Measurements from ENCODE around the gene SF3B5.
"Not testable (repeated sequence)": the region's sequence is repeated elsewhere in the genome, so short reads cannot be mapped to it uniquely, and the experiment has no call there.

SF3B5 gene

DNA sequence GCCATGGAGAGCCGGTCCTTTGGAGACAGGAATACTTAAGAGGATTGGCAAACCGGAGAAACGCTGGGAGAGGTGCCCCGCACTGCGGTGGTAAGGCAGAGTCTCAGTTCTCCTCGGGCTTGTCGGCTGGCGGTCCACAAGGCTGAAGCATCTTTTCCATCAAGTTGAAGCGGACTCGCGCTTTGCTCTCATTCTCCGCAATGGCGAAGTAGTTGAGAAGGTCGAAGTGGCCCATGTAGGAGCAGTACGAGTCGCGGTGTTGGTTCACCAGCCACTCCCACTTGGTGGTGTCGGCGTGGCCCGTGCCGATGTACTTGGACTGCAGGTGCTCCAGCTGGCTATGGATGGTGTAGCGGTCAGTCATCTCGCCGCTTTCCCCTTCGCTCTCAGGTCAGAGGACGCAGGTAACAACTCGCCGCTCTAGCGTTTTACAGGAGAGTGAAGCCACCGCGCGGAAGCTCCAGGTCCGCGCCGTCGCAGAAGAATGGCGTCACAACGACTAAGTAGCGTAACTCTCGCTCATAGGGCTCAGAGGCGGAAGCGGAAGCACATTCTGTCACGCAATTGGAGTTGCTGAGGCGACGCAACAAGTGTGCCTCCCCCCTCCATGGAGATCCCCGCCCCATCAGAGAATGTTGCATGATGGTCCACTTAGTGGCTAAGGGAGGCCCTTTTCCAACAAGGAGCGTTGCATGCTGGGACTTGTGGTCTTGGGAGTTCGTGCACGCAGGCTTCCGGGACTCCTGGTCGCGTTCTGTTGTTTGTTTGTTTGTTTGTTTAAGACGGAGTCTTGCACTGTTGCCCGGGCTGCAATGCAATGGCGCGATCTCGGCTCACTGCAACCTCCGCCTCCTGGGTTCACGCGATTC, at the start of gene SF3B5:
SF3B5 (minus strand) TSS at position 440 of the 869 bp plus-strand sequence; CDS start at position 364, 76 bp downstream.
- peak; percentile 99 for DNase-seq

DNA sequence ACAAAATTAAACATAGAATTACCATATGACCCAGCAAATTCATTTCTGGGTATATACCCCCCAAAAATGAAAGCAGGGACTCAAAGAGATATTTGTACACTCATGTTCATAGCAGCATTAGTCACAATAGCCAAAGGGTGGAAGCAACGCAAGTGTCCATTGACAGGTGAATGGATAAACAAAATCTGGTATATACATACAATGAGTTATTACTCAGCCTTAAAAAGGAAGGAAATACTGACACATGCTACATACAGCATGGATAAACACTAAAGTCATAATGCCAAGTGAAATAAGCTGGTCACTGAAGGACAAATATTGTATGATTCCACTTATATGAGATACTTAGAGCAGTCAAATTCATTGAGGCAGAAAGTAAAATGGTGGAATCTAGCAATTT, 49.6 kb upstream of the SF3B5 start:
- DNase-seq, result no peak

DNA sequence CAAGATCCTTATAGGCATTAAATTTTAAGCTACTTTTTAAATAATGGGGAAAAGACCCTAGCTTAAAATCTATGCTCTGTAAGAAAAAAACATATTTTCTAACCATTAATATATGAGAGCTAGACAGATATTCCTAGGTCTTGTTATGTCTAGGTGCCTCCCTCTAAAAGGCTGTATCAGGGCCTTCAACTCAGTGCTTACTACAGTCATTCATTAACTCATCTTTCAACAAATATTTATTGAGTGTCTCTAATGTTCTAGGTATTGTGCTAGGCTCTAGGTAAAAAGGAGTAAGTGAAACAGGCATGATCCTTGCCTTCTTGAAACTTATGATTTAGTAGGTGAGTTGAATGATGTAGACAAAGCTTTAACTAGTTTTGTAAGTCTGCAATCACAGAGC, 48.5 kb upstream of the SF3B5 start:
- no peak for DNase-seq

DNA sequence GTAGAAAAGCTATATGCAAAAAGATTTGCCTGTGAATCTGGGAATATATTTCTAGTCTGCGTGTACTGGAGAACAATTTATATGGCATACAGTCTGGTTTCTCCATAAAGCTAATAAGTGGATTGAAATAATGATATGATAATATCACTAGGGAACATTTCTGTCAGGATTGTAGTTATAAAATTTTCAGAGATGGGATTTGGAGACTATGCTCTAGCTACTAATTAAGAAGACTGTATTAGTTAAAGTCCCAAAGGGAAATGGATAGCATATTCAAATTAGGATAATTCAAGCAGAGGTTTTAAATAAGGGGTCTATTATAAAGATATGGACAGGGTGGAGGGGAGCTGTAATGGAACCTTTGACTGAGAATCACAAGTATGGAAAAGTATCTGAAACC, 47.7 kb upstream of the SF3B5 start:
- DNase-seq, result no peak

DNA sequence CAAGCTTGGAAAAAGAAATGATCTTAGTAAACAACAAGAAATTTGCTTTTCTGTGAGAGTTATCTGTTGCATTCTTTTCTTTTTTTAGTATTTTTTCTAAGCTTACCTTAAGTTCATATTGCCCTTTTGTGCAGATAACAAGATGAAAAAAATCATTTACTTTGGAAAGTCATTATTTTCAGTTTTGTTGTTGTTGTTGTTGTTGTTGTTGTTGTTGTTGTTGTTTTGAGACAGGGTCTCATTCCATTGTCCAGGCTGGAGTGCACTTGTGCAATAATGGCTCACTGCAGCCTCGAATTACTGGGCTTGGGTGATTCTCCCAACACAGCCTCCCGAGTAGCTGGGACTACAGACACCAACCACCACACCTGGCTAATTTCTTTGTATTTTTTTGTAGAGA, 46.1 kb upstream of the SF3B5 start:
- DNase-seq, result no peak

DNA sequence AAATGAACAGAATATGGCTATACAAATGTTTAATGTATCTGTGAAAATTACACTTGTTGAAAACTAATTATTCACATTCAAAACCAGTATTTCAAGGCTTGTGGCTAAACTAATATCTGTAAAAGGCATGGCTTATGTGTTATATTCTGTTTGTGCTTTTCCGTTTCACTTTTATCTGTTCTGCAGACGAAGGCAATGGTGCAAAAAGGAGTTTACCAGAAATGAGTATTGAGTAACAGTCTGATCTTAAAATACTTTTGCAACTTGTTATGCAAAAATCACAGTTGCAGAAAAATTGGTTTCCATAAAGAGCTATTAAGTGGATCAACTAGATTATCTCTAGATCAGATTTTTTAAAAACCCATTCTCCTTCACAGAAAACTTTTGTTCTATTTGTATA, 45.5 kb upstream of the SF3B5 start:
- no peak for DNase-seq

DNA sequence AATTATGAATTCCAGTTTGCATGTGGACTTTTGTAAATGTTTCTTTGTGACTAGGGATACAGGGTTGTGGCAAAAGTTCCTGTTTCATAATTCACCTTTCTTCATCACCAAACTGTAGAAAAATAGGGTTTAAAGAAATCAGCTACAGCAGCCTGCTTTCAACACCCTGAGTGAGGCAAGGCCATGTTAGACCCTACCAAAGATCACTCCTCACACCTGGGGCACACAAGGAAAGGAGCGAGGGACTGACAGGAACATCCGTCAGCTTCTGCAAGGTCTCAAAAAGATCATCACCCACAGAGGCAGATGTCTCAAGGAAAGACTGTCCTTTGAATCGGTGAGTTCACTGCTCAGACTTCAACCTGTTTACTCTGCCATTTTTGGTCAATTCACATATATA, 44.4 kb upstream of the SF3B5 start:
- no peak for DNase-seq

DNA sequence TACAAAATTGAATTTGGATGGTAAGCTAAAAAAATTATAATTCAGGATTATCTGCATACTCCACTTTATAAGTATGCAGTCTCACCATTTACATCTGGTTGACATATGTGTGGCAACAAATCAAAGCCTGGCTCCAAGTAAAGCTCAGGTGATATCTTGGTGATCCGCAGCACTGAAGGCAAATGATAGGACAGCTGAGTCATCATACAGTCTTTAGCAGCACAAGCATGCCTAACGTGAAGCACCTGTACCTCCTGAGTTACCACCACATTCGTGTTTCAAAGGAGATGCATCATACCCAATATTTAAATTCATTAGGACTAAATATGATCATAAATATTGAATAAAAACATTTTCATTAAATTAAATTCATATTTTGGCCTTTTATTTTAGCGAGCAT, 43.2 kb upstream of the SF3B5 start:
- DNase-seq, result no peak

DNA sequence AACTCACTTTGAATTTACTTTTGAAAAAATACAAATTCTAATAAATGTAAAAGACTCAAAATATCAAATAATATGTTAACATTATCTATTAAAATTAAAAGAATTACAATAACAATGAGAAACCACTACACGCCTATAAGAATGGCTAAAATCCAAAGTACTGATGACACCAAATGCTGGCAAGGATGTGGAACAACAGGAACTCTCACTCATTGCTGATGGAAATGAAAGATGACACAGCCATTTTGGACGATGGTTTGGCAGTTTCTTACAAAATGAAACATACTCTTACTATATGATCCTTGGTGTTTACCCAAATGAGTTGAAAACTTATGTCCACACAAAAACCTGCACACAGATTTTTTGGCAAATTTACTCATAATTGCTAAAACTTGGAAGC, 39.4 kb upstream of the SF3B5 start:
- DNase-seq, result no peak

DNA sequence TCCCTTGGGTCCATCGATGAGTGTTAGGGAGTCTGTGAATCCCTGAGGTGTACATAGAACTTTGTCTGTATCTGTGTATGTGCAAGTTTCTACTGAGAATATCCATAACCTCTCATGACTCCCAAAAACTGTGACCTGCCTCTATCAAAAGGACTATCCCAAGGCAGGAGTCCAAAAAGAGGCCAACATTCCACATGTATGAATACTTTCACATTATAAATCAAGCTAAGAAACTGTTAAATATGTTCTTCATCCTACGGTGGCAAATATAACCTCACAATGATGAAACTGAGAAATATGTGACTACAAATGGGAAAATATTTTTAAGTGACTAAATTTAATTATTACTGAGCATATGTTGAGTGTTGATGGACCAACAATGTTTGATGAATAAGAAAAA, 38.8 kb upstream of the SF3B5 start:
- no peak for DNase-seq

DNA sequence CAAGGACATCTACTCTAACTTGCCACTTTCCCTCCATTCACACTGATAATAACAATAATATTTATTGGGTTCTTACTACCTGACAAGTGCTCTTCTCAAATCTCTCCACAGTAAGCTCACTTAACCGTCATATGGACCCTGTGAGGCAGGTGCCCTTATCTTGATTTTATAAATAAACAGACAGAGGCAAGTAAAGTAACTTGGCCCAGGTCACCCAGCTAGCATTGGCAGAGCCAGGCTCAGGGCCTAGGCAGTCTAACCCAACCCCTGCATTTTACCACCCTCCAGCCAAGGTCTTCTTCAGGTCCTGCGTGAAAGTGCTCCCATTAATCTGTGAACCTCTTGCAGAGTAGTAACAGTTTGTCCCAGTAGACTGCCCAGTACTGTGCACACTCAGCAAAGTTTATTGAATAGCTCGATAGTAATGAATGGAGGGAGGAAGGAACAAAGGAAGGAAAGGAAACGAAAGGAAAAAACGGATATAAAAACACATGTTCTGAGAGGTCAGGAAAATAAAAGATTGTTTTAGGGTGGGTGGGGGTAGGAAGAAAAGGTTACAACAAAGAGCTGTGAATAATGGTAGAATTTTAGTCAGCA, 38.0 kb upstream of the SF3B5 start:
- no peak for DNase-seq

DNA sequence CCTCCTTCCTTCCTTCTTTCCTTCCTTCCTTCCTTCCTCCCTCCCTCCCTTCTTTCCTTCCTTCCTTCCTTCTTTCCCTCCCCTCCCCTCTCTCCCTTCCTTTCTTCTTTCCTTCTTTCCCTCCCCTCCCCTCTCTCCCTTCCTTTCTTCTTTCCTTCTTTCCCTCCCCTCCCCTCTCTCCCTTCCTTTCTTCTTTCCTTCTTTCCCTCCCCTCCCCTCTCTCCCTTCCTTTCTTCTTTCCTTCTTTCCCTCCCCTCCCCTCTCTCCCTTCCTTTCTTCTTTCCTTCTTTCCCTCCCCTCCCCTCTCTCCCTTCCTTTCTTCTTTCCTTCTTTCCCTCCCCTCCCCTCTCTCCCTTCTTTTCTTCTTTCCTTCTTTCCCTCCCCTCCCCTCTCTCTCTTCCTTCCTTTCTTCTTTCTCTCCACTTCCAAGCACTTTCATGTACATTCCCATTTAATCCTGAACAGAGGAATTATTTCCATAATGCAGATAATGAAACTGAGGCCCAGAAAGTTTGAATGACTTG, 36.9 kb upstream of the SF3B5 start:
- DNase-seq, result not testable (repeated sequence)

DNA sequence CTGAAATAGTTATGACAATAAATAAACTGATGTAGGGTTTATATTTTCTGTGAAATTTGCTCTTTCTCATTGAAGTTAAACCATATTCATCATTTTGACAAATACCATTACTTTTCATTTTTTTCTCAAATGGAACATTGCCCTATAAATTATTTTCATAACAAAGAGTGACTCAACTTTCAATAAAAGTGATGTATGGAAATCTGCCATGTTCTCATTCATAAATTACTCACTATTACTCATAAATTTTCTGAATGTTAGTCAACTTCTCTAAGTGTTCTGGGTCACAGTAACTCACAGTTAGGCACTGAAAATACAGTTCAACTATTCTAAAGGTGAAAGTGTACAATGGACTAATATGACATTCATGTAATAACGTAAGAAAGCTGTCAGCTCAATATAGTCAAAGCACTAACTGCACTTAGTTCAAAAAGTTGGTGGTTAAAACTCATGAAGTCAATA, 35.9 kb upstream of the SF3B5 start:
- no peak for DNase-seq

DNA sequence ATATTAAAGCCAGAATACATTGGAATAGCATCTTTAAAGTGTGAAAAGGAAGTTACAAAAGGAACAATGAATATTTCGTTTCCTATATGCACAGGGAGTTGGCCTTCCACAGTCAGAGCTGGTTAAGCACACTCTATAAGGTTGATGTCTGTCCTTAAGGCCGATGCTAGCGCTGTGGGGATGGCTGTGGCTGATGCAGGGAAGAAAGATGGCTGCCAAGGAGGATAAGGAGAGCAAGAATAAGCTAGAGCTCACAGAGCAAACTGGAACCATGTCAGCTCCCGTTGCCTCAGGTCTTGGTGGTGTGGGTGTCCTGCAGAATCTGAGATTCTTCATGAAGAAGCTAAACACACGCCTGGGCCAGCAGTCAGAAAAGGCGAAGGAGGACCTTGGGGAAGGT, 34.1 kb upstream of the SF3B5 start:
- no peak for DNase-seq

DNA sequence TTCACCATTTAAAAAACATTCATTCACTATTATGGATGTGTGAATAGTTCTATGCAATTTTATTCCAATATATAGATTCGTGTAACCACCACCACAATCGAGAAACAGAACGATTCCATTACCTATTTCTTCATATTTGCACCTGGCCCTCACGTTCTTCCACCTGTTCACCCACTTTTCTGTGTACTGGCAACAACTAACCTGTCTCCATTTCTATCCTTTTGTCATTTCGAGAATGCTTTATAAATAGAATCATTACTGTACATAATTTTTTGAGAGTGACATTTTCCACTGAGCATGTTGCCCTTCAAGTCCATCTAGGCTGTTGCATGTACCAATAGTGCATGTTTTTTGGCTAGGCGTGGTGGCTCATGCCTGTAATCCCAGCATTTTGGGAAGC, 31.7 kb upstream of the SF3B5 start:
- DNase-seq, result no peak

DNA sequence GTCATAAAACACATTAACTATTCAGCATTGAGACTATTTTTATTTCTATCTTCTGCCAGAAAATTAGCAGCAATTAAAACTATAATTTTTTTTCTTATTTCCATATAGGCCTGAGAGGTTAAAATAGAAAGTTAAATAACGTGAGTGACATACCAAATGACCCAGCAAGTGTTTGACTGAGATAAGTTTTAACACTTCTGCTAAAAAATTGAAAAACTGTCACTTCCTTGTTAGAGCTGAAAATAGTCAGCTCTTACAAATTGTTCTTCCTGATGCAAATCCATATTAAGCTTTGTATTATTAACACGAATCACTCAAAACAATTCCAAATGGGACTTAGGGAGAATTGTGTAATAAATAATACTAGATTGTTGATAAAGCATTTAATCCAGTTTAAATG, 28.5 kb upstream of the SF3B5 start:
- DNase-seq, result no peak

DNA sequence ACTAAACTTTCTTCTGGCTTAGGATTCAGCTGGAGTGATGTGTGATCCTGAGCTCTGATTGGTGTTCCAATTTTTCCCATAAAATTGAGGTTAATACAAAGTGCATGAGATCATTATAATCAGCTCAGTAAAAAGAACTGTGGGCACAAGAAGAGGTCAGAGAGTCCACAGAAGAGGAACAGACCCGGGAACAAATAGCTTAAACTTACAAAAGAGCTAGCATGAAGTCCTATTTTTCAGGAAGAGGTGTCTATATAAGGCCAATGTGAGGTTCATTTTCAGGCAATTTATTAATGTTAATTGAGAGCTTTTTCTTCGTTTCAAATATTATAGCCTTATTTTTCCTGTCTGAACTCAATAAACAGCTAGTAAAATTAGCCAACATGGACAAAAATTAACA, 28.0 kb upstream of the SF3B5 start:
- no peak for DNase-seq

DNA sequence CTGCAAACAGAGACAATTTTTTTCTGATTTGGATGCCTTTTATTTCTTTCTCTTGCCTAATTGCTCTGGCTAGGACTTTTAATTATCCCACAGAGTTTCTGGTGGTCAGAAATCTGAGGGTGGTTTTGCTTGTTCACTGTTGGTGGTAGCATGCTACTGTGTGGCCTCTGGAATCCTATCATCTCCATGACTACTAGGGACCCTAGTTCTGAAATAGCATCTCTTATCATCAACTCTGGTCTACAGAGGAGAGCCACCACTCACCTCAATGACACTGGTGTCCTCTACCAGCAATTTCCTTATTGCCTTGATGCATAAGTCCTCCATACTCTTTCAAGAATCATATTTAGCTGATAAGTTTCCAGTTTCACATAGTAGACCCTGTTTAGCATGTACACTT, 27.5 kb upstream of the SF3B5 start:
- no peak for DNase-seq

DNA sequence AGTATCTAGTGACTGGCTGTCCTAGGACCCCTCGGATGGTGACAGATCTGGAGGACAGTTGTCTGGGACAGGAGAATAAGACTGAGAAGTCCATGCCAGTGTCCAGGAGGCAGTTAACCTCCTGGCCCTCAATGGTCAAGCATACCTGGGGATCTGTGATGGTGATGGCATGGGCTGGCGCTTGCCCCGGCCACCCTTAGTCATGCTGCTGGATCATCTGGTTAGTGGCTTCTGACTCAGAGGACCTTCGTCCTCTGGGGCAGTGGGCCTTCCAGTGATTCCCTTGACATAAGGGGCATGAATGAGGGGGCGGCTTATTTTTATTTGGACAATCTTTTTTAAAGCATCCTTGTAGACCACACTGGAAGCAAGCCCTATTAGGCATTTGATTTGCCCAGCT, 24.0 kb upstream of the SF3B5 start:
- no peak for DNase-seq

DNA sequence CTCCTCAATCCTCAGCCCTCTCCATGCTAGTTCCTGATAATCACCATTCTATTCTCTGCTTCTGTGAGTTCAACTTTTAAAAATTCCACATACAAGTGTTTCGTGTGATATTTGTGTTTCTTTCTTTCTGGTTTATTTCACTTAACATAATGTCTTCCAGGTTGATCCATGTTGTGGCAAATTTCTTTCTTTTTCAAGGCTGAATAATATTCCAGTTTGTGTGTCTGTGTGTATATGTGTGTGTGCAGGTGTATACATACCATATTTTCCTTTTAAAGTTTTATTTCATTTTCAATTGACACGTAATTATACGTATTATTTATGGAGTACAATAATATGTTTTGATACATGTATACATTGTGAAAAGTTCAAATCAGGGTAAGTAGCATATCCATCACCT, 19.8 kb upstream of the SF3B5 start:
- DNase-seq, result no peak

DNA sequence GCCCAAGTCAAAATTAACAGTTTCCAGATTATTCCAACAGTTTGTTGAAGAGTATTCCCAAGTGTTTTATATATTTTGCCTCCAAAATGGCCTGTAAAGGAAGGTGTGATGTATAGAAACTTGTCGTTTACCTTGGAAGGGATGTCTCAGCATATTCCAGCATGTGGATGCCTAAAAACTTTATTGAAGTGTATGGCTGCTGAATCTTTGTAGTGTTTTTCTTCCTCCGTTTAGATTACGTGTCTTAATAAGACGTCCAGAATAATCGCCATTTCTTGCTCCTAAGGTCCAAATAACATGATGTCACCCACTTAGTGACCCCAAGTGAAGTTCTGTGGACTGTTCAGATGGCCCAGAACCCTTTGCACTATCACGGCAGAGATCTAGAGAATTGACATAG, 18.0 kb upstream of the SF3B5 start:
- DNase-seq, result no peak

DNA sequence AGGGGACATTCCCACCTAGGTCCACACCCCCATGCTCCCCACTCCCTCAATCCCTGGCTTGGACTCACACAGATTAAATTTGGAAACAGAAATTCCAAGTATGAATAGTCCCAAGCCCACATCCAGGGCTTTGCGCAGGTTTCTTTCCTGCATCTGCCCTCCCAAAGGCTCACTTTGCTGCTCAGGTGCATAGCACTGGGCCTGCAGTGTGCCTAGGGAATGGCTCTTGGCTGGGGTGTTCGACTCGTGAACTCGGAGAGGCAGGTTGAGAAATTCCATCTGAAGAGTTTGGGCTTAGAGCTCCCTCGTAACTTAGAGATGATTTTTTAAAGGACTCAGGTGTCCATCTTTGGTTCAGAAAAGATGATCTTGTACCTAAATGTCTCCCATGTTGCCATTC, 14.8 kb upstream of the SF3B5 start:
- DNase-seq, result no peak

DNA sequence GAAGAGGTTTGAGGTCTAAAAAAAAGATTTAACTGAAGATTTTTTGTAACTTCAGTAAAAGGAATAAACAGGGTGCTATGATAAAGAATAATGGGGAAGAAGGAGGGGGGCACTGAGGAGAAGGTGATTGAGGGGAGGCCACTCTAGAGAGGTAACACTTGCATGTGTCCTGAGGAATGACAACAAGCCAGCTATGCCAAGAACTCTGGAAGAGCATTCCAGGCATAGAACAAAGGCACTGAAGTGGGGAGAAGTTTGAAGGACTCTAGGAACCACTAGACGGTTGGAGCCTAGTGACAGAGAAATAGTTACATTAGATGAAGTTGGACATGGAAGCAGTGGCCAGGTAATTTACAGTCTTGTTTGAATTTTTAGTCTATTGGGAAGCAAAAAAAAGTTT, 10.8 kb upstream of the SF3B5 start:
- no peak for DNase-seq

DNA sequence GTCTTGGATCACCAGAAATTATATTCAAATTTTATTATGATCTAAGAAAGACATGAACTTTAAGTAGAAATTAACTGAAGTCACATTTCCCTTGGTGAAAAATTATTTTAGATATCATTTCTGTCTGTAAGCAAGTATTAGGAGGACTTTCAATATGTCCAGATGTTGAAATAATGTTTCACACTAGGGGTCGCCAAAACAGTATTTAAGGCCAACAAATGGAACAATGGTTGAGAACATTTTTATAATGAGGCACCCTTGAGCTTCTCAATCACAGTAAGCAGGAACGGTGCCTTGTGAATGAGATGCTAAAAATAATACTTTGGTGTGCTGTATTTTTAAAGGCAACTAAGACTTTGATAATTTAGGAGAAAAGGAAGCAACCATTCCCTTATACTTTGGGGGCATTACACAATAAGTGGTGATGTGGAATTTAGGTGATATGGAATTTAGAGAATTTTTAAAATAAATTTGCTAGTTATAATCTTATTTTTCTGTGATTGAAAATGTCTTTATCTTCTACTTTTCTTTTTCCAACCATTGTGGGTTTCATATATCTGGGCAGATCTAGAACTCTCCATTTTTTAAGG, 9.6 kb upstream of the SF3B5 start:
- DNase-seq, result peak; percentile 65
